ENCODE measurements around the gene STMP1. TPM values are rescaled to one million over a fixed set of nuclear protein-coding genes. Genes with fewer than 3 reads are reported as not detected.
"Not testable (repeated sequence)": the region's sequence is repeated elsewhere in the genome, so short reads cannot be mapped to it uniquely, and the experiment has no call there.

The STMP1 gene
- total RNA-seq, 1 donor from 2014 or later = 27.4 TPM

DNA sequence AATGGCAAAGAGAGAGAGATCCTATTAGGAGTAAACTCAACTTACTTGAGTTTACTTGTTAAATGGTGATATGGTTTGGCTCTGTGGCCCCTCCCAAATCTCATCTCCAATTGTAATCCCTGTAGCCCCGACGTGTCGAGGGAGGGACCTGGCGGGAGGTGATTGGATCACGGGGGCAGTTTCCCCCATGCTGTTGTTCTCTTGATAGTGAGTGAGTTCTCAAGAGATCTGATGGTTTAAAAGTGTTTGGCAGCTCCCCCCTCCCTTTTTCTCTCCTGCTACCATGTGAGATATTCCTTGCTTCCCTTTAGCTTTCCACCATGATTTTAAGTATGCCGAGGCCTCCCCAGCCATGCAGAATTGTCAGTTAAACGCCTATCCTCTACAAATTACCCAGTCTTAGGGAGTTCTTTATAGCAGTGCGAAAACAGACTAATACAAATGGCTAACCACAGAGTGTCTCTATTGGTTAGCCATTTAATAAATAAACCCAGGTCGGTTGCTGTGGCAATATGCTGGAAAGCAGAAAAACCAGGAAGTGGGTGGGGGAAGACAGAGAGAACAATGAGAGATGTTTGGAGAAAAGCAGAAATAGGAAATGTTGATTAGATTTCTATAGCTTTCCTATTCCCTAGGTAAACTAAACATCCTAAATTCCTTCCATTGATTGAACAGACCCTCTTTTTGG lies 3.0 kb upstream of the STMP1 start:
- intact Hi-C loops (cut with DNase I) = no loop called here
- DNase-seq (ENCODE audit: missing footprints) (no peak), ATAC-seq (no peak)

DNA sequence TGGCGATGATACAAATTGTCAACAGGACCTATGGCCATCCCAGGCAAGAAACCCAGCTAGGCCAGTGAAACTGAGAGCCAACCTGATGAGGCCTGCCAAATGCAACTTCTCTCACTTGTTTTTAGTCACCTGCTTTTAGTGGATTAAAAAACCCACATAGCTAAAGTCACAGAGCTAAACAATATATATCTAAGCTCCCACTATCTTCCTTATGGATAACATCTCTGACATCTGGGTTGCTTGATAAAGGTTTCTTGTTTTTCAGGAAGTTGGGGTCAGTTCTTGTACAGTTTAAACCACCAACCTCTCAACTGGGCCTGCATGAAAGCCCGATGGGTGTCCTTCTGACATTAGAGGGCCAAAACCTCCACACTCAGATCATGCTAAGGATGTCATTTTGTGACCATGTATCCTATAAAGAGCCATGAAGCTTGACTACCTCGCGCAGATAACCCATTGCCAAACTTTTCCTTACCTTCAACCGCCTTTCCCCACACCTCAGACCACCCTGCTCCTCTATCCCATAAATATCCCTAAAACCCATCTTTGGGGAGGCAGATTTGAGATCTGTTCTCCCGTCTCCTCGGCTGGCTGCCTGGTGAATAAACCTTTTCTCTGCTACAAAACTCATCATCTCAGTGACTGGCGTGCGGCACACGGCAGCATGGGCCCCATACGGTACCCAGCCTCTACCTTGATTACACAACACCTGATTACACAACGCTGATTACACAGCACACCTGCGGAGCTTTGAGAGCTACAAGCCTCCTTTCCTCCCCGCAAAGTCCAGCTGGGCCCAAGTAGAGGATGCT lies 797 bp upstream of the STMP1 start:
- intact Hi-C loops (cut with DNase I) = loop anchor here (2.0 to 10.0 kb wide), 2 partner anchors 135 to 353 kb away; no protein-coding TSS in a partner anchor
- no peak for DNase-seq (ENCODE audit: missing footprints)

DNA sequence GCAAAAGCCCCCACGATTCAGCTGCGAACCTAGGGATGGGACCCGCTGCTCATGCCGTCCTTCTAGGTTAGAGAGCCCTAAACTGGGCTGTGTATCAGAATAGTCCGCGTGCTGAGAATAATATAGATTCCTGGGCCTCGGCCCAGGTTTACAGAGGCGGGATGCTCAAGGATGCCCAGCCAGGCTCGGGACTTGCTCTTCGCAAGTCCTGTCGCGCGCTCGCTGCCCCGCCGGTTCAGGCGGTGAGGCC lies 266 bp upstream of the STMP1 start:
- intact Hi-C loops (cut with DNase I) = loop anchor here (2.0 to 10.0 kb wide), 2 partner anchors 135 to 353 kb away; no protein-coding TSS in a partner anchor
- ATAC-seq (no peak), DNase-seq (ENCODE audit: missing footprints) (no peak)

More for the DNA sequence above, 797 bp upstream of the STMP1 start:
- ATAC-seq = no peak

DNA sequence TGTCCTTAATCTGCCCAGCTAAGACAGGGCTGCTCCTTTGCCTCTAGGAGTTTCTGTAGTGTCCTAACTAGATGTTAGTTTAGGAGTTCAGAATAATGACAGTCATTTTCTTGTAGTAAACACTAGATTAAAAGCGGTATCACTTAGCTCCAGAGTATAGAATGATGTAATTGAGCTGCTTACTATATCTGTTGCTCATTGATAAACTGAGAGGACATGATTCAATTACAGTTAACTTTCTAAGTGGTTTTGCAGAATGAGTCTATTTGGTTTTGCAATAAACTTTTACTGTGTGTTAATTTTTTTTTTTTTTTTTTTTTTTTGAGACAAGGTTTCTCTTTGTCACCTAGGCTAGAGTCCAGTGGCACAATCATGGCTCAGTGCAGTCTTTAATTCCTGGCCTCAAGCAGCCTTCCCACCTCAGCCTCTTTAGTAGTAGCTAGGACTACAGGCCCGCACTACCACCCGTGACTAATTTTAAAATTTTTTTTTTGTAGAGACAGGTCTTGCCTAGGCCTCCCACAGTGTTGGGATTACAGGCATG lies 1.8 kb downstream of the STMP1 start:
- no peak for ATAC-seq
- intact Hi-C loops (cut with DNase I) = loop anchor here (10.0 kb wide), 1 partner anchor 351 kb away; no protein-coding TSS in a partner anchor
- DNase-seq (ENCODE audit: missing footprints) = no peak

DNA sequence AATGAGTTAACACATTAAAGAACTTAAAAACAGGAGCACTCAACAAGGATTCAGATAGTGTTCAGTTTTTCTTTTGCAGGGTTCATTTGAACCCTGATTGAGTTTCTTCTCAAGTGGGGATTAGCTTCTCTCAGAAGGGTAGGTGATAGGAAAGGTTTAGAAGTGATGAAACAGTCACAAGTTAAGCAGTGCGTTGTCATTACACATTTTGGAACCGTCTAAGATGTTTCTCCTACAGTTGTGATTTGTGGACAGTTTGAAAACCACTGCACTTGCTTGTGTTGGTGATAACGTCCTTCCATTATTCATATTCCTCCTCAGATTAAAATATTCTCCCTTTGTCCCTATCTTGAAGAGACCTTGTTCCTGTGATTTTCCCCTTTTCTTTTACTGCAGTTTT lies 2.7 kb downstream of the STMP1 start:
- intact Hi-C loops (cut with DNase I) = loop anchor here (10.0 kb wide), 1 partner anchor 350 kb away; no protein-coding TSS in a partner anchor
- DNase-seq (ENCODE audit: missing footprints) = no peak
- ATAC-seq = no peak

DNA sequence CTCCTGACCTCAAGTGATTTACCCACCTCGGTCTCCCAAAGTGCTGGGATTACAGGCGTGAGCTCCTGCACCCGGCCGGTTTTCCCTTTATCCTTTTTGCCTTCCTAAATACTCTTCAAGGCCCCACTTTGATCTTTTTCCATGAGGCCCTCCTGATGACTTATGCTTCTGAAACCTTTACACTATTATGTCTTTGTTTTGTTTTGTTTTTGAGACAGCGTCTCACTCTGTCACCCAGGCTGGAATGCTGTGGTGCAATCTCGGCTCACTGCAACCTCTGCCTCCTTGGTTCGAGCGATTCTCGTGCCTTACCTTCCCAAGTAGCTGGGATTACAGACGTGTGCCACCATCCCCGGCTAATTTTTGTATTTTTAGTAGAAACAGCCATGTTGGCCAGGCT lies 3.8 kb downstream of the STMP1 start:
- intact Hi-C loops (cut with DNase I) = loop anchor here (10.0 kb wide), 1 partner anchor 349 kb away; no protein-coding TSS in a partner anchor
- ATAC-seq = no peak

DNA sequence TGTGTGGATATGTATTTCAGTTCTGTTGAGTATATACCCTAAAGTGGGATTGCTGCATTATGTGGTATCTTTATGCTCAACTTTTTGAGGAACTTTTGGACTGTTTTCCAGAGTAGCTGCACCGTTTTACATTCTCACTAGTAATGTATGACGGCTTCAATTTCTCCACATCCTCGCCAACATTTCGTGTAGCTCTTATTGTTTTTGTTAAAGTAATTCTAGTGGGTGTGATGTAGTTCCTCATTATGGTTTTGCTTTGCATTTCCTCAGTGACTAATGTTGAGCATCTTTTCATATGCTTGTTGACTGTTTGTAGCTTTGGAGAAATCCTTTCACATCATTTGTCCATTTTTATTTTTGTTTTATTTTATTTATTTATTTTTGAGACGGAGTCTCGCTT lies 4.5 kb downstream of the STMP1 start:
- DNase-seq (ENCODE audit: missing footprints) (no peak), ATAC-seq (no peak)
- intact Hi-C loops (cut with DNase I) = loop anchor here (10.0 kb wide), 1 partner anchor 348 kb away; no protein-coding TSS in a partner anchor

More for the DNA sequence above, 3.8 kb downstream of the STMP1 start:
- DNase-seq (ENCODE audit: missing footprints) = no peak

DNA sequence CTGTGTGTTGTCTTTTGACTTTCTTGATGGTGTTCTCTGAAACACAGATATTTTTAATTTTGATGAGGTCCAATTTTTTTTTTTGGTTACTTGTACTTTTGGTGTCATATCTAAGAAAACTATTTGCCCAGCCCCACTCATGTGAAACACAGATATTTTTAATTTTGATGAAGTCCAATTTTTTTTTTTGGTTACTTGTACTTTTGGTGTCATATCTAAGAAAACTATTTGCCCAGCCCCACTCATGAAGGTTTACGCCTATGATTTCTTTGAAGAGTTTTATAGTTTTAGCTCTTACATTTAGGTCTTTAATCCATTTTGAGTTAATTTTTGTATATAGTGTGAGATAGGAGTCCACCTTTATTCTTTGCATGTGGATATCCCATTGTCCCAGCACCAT lies 5.3 kb downstream of the STMP1 start:
- ATAC-seq; DNase-seq (ENCODE audit: missing footprints): not testable (repeated sequence)
- intact Hi-C loops (cut with DNase I) = loop anchor here (10.0 kb wide), 1 partner anchor 347 kb away; no protein-coding TSS in a partner anchor

DNA sequence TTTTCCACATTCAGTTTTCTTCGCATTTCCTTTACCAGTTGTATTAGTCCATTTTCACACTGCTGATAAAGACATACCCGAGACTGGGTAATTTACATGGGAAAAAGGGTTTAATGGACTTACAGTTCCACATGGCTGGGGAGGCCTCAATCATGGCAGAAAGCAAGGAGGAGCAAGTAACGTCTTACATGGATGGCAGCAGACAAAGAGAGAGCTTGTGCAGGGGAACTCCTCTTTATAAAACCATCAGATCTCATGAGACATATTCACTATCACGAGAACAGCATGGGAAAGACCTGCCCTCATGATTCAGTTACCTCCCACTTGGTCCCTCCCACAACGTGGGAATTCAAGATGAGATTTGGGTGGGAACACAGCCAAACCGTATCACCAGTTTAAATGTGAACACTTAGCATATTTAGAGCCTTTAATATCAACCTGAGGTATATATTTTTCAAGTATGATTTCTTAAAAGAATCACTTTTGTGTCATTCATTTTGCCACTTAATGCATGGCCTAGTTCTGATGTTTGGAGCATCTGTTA lies 6.6 kb downstream of the STMP1 start:
- intact Hi-C loops (cut with DNase I) = loop anchor here (10.0 kb wide), 1 partner anchor 346 kb away; no protein-coding TSS in a partner anchor
- not testable (repeated sequence) for ATAC-seq

DNA sequence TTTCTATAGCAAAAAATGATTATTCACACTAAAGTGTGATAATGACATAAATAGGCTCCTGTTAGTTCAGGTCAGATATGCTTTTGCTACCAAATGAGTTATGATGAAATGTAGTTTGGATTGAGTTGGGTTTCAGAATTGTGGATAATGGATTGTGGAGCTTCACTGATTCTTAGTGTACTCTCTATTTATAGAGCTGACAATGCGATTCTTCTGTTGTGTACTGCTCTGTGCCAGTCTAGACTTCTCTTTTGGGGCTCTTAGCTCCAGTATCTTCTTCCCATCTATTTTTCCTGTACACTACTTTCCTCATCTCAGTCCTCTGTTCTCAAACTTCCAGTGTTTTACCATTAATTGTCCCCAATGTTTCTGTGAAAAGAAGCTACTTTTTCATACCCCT lies 7.5 kb downstream of the STMP1 start:
- intact Hi-C loops (cut with DNase I) = loop anchor here (5.0 to 10.0 kb wide), 3 partner anchors 43 to 345 kb away; no protein-coding TSS in a partner anchor
- no peak for DNase-seq (ENCODE audit: missing footprints)
- ATAC-seq = no peak

More for the DNA sequence above, 6.6 kb downstream of the STMP1 start:
- DNase-seq (ENCODE audit: missing footprints) = not testable (repeated sequence)

DNA sequence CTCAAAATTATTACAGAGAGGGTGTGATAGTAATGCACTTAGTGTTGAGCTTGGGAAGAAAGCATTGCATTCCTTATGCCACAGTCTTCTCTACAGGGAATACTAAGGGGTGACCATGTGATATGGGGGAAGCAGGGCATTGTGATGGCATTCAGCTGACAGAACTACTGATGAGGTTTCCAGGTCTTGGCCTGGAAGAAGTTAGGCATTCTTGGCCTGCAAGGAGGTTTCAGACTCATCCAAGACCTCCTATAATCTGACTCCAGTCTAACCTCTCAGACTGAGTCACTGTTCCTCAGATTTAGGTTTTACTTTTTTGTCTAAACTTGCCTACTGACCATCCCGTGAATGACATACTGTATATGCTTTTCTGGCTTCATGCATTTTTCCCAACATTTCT lies 7.9 kb downstream of the STMP1 start:
- DNase-seq (ENCODE audit: missing footprints) (no peak), ATAC-seq (peak; percentile 14)
- intact Hi-C loops (cut with DNase I) = loop anchor here (5.0 kb wide), 2 partner anchors 42 to 87 kb away; no protein-coding TSS in a partner anchor

DNA sequence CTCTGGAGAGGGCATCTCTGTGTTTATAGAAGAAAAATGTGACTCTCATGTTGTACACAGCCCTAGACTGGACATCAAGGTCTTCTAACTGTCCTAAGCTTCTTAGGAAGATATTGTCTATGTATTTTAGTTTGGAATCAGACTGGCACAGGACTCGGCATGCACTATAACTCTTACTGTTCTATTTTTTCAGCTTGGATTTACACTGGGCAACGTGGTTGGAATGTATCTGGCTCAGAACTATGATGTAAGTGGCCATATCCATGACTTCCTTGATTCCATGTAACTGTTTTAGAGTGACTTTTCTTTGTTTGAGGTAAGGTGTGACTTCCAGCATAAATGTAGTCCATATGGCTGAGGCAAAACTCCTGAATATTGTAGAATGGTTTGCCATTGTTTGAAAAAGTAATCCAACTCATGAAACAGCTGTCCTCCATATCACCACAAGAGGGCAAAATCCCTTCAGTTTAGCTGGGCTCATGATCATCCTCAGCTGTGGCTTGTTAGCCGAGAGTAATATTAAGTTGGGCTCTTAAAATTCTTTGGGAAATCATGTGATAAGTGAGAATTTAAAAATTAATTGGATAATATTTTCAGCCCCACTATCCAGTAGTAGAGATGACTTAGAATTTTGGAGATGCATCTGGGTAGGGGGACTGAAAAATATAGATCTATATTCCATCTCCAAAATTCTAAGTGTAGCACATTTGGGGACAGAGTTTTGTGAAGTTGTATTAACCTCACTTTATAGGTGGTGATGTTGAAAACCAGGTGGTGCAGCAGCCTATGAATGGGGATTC lies 10.4 kb downstream of the STMP1 start:
- intact Hi-C loops (cut with DNase I) = loop anchor here (5.0 kb wide), 2 partner anchors 40 to 85 kb away; no protein-coding TSS in a partner anchor
- DNase-seq (ENCODE audit: missing footprints) = no peak

DNA sequence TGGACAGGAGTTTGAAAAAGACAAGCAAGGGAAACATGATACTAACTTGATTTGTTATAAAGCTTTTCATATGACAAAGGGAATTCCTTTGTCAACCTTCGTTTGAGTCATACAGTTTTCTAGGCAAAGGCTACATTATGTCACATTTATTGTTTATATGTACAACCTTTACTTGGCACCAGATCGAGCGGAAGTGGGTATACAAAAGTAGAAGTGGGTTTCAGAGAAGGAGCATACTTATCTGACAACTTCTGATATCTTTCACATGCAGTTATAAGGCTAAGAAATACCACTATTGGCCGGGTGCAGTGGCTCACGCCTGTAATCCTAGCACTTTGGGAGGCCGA lies 11.0 kb downstream of the STMP1 start:
- intact Hi-C loops (cut with DNase I) = loop anchor here (5.0 kb wide), 2 partner anchors 39 to 84 kb away; no protein-coding TSS in a partner anchor
- ATAC-seq (no peak), DNase-seq (ENCODE audit: missing footprints) (no peak)

More for the DNA sequence above, 10.4 kb downstream of the STMP1 start:
- peak; percentile 63 for ATAC-seq

DNA sequence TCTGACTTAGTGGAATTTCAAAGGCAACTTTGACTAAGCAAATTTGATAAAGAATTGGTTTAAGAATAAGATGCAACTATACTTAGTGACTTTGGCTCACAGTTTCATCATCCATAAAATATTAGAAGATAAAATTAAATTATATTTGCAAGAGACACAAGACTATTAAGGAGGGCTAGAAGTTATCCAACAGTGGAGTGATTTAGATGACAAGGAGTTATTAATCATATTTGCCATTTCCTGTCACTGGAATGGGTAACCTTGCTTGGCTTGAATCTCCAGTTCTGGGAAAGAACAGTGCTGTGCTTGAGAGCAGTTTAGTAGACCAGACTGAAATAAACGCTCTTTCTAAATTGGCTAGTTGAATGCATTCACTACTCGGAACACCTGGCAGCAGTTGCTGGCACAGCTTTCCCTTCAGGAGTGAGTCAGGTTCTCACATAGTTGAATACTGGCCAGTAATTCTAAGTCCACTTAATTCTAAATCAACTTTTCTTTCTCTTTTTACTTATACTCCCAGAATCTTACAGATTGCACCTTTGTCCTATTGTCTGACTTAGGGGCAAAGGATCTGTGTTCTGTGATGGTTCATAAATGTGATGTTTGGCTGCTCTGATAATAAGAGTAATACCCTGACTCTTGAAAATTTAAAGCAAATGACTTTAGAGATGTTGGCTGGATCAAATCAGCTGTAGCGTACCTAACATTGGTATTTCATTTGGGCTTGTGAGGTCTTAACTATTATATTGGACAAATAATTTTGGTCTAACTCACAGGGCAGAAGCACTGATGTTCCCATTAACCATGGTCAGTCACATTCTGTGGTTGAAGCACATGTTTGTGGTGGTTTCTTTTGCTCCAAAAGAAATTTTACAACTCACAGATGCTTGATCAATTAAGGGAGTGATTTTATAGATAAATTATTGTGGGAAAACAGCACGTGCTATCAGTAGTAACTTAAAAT lies 16.6 kb downstream of the STMP1 start:
- peak; percentile 58 for ATAC-seq
- no peak for DNase-seq (ENCODE audit: missing footprints)
- intact Hi-C loops (cut with DNase I) = no loop called here

DNA sequence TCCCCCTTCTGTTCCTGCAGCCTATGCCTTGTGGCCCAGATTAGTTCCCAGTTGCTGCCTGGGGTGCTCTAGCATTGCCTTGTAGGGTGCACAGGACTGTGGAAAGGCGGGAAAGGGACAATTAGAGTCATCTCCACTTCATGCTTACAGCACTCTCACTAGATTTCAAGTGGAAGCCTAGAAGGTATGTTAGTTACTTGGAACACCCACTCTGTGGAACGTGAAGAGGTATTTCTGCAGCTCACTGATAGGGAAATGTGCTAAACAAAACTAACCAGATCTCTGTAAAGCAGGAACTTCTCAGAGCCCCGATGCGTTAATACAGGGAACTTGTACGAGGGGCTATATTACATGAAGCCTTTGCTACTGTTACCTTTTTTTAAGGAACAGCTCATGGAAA lies 19.4 kb downstream of the STMP1 start:
- DNase-seq (ENCODE audit: missing footprints) = no peak
- intact Hi-C loops (cut with DNase I) = loop anchor here (2.0 kb wide), 1 partner anchor 67 kb away; the partner anchor contains the start of gene FAM180A
- peak; percentile 43 for ATAC-seq

DNA sequence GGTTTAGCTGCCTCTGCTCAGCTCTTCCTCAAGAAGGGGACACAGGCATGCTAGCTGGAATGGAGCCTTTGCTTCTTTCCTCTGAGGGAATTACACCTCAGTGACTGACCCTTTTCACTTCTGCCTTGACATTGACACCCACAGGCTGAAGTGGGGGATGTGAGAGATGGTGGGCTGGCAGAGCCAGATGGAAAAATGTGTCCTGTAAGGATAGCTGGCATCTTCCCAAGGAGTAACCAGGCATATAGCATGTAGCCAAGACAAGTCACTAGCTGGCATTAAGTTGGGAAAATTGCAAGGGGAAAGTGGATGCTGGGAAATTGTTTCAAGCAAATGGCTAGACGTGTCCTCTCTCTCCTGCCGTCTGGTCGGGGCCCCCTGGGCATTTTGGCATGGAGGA lies 19.9 kb downstream of the STMP1 start:
- DNase-seq (ENCODE audit: missing footprints) = no peak
- intact Hi-C loops (cut with DNase I) = loop anchor here (2.0 kb wide), 1 partner anchor 67 kb away; the partner anchor contains the start of gene FAM180A
- ATAC-seq = peak; percentile 33

DNA sequence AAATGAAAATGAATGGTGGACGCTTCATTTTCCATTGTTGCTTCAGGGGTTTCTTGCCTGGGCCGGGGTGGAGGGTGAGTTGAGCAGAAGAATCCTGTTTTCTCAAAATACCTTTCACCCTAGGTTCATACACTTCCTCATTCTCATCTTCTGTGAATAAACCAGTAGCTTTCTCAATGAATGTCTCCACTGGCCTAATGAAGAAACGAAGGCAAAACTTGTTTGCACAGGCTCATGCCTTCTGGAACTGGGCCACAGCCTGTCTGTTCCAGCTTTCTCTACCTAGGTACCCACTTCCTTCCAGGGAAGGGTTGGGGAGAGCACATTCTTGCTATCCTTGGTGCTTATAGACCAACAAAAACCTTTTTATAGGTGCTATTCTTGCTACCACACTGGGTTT lies 21.3 kb downstream of the STMP1 start:
- DNase-seq (ENCODE audit: missing footprints) (no peak), ATAC-seq (no peak)
- intact Hi-C loops (cut with DNase I) = loop anchor here (2.0 kb wide), 1 partner anchor 65 kb away; the partner anchor contains the start of gene FAM180A

All from Right ventricle myocardium inferior (tissue), 1 donor.